ENCODE data around the gene B4GALT3.

The B4GALT3 gene

DNA sequence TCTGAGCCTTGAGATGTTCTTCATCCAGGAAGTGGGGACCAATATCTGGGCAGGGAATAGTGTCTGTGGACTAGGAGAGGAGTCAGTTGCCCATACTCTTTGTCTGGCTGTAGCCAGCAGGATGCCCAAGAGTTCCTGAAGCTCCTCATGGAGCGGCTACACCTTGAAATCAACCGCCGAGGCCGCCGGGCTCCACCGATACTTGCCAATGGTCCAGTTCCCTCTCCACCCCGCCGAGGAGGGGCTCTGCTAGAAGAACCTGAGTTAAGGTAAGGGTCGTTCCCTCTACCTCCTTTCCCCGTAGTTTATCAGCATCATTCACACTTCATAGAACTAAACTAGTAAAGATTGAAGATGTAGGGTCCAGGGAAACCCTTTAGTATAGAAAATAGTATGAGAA lies 14.5 kb downstream of the B4GALT3 start:
- no peak for DNase-seq (ENCODE audit: low spot score)

- DNase-seq (ENCODE audit: low spot score) = no peak
Measured at GRCh38 chr1:161162052-161162451, 15.3 kb downstream of the B4GALT3 start.

DNA sequence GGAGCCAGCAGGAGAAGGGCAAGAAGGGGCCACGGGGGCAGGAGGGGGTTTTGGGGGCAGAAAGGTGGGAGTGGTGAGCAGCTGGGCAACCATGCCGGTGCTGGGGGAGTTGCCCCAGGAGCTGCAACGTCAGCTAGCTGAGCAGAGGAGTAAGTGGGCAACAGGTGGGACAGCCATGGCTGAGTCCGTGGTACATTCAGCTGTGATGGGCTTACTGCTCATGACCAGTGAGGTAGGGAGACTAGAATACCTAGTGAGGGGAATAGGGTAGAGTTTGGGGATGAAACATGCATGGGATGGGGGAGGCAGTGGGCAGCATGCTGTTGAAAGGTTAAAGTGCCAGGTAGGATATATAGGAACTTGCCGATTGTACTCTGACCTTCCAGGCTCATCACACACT lies 15.7 kb downstream of the B4GALT3 start:
- no peak for DNase-seq (ENCODE audit: low spot score)

GRCh38 chr1:161160671-161161145 lies 16.6 kb downstream of the B4GALT3 start:
- no peak for DNase-seq (ENCODE audit: low spot score)

DNA sequence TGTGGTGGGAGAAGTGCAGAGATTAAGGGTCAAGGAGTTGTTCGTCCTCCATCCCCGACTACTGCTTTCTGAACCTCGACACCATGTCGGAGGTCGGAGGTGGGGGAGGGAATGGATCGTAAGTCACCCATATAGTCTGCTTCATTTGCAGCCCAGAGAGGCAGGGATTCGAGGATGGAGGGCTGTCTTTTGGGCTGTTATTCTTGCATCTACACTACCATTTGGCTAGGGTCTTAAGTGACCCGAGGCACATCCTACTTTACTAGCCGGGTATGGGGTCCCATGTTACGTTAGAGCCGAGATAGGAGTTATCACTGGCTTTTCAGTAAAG lies 17.4 kb downstream of the B4GALT3 start:
- DNase-seq (ENCODE audit: low spot score) = no peak

DNA sequence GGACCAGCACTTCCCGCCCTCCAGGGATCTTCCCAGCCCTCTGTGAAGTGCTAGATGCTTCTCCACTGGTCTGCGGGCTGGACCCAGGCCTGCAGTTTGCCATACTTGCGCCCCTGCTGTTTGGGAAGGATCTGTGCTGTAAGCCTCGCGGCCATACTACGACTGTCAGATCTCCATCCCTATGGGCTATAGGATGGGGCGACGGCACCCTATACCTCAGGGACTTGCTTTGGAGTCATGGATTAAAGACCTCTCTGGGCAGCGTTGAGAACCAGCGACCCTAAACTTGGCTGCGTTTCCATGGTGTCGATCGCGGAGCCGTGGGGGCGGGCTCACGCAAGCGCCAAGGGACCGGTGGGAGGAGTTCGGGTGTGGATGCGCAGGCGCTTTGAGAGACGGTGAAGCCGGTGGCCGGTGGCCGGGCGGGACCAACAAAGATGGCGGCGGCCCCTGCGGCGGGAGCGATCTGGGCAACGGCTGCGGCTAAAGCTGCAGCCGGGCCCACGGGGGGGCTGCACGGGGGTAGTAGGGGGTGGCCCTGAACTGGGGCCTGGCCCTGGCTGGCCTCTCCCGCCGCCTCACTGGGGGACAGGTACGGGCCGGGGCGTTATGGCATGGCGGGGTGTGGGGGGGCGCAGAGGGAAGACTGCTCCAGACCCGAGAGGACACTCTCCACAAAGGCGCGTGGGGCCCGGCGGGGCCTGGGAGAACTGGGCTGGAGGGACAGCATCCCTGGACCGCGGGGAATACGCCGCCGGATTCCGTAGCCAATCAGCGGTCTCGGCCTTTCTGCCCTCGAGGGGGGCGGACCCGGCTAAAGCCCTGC lies 18.0 kb downstream of the B4GALT3 start, which contains the start of gene USP21:
Gene USP21, plus strand, starts transcription at position 414 of the 826 bp plus-strand sequence. CDS start 1,141 bp downstream, outside the sequence.
- DNase-seq (ENCODE audit: low spot score) = peak; percentile 99

GRCh38 chr1:161158316-161159010 lies 18.8 kb downstream of the B4GALT3 start:
- no peak for DNase-seq (ENCODE audit: low spot score)

DNA sequence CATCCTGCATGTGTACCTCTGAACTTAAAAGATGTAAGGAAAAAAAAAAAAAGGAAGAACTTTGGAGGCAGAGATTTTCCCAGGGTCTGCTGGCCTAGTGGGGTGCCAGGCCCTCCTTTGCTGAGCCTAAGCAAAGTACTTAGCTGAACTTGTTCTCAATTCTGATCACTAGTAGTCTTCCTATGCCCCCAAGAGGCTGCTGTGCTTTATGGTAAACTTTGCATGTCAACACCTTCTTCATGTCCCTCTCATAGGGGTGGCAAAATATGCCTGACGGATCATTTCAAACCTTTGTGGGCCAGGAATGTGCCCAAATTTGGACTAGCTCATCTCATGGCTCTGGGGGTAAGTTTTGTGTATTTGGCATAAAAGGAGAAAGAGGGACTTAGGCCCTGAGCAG lies 19.4 kb downstream of the B4GALT3 start:
- no peak for DNase-seq (ENCODE audit: low spot score)

DNA sequence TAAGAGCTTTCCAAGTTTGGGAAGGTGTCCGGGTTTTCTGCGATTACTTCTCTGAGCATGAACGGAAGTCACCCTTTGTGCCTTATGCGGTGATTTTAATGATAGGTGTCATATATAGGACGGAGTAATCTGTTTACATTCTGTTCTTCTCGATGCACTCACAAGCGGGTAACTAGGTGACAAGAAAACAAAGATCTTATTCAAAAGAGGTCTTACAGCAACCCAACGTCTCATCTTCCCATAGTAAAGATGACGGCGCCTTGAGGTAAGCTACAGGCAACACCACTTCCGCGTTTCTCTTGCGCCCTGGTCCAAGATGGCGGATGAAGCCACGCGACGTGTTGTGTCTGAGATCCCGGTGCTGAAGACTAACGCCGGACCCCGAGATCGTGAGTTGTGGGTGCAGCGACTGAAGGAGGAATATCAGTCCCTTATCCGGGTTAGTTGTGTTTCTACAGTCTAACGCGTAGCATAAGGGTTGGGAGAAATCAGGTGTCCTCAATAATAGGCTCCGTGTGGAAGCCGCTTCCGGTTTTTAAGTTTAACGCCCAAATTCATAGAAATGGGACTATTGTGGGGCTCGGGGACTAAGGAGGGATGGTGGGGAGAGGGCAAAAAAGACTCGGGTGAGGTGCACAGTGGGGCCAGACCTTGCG lies 23.5 kb downstream of the B4GALT3 start, which contains the start of gene UFC1:
Gene UFC1, plus strand, starts transcription at position 297 of the 656 bp plus-strand sequence. Its CDS starts 20 bp downstream, at position 317.
- peak; percentile 87 for DNase-seq (ENCODE audit: low spot score)

GRCh38 chr1:161153176-161153575 lies 24.1 kb downstream of the B4GALT3 start:
- DNase-seq (ENCODE audit: low spot score) = no peak

GRCh38 chr1:161145832-161146231 lies 31.5 kb downstream of the B4GALT3 start:
- DNase-seq (ENCODE audit: low spot score) = no peak

GRCh38 chr1:161140755-161141400 lies 36.4 kb downstream of the B4GALT3 start:
- DNase-seq (ENCODE audit: low spot score) = no peak

- DNase-seq (ENCODE audit: low spot score) = peak; percentile 66
Measured at GRCh38 chr1:161139766-161140165, 37.5 kb downstream of the B4GALT3 start.

DNA sequence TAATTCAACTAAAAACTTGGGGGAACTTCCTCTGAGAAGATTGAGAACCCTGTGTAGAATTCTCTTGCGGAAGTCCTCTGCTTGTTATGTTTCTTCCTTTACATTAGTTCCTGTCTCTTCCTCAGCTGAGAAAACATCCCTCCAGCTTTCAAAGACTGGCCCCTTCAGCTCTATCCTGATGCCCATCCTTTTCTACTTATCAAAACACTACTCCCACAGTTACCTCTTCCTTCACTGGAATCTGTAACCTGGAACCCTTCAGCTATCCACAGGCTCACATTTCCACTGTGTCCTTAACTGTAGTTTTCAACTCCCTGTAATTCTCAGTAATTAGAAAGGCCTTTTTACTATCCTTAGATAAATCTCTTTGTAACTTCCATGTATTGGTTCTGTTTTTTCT lies 38.9 kb downstream of the B4GALT3 start:
- DNase-seq (ENCODE audit: low spot score) = no peak

DNA sequence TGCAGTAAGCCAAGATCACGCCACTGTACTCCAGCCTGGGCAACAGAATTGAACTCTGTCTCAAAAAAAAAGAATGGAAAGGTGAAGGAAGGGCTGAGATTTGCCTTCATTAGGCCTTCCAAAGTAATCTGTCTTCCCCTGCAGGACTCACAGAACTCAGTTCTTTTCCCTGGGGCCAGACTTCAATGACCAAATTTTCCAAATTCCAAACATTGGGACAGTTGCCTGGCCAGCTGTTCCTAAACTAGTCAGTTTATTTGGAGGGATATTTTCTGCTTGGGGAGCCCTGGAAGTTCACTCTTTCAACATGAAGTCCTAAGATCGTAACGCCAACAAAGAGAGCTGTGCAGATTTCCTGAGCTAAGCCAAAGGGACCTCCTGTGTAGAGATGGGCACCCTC lies 39.4 kb downstream of the B4GALT3 start:
- DNase-seq (ENCODE audit: low spot score) = no peak

GRCh38 chr1:161133220-161133740 lies 44.0 kb downstream of the B4GALT3 start:
- DNase-seq (ENCODE audit: low spot score) = no peak

DNA sequence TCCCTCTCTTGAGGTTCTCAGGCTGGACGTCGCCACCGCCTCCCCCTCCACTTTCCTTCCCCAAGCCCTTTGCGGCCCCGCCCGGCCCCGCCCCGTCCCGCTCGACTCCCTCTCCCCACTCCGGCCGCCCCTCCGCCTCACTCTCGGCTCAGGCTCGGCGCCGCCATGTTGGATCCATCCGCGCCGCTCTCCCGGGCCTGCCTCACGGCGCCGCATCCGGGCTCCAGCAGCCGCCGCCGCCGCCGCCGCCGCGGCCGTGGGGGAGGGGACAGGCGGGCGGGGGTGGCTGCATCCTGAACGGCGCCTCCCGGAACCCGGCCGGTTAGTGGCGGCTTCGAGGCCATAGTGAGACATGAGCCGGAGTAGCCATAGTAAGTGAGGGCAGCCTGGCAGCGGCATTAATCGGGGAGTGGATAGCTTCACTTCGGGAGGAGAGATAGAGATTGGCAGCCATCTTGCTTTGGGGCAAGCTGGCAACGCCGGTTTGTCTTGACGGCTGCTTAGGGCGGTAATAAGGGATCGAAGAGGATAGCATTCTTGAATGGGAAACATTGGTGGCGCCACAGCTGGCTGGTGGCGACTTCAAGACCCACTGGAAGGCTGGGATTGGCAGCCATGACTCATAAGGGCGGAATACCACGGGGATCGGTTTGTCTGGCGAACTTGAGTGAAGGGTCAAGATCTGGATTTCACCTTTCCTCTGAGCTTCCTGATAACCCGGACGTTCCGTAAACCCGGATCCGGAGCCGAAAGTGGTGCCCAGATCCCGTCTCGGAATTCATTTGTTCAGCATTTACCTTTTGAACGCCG lies 44.7 kb downstream of the B4GALT3 start, which contains the start of gene DEDD:
Gene DEDD, minus strand, starts transcription at position 258 of the 810 bp plus-strand sequence. CDS start 8,205 bp downstream, outside the sequence.
- DNase-seq (ENCODE audit: low spot score) = peak; percentile 94

GRCh38 chr1:161131523-161132409 lies 45.5 kb downstream of the B4GALT3 start:
- DNase-seq (ENCODE audit: low spot score) = peak; percentile 38

DNA sequence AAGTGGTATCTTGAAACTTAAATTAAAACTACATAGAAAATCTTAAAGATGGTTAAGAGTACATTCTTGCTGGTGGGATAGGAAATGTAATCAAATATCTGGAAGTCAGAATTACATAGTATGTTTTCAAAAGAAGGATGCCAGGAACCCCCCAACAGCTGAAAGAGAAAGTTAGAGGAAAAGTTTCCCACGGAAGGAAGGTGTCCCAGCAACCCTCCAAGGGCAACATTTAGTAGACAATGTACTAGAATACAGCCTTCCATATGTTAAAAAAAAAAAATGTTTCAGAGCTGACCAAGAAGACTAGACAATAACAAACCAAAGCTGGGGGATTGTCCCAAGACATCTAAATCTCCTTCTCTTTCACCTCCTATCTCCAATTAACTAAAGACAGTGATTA lies 47.0 kb downstream of the B4GALT3 start:
- no peak for DNase-seq (ENCODE audit: low spot score)
